ENCODE results near the gene RASSF8.

GRCh38 chr12:25995906-25996305 lies 37.4 kb downstream of the RASSF8 start:
- TF ChIP-seq CTCF (IDR thresholded peaks at IDR 0.05; ENCODE audit: low read depth, low read length) (no peak), EZH2phosphoT487 (IDR thresholded peaks at IDR 0.05; ENCODE audit: low read depth) (no peak)
